H1 (cell line): ENCODE measurements around the gene CIBAR2. TPM values are rescaled to one million over a fixed set of nuclear protein-coding genes. Genes with fewer than 3 reads are reported as not detected.

Experiments used
- CTCF ChIA-PET: fragments of 300-600 bp; sonication (Branson Sonifier 250); formaldehyde crosslinking; loops from one replicate; lab custom pipeline; 2021; ENCODE audit not compliant: partially characterized antibody; lab: Charles Lee
- POLR2A ChIA-PET: fragments of 300-600 bp; sonication (Branson Sonifier 250); formaldehyde crosslinking; loops from one replicate; lab custom pipeline; 2021; ENCODE audit warnings: inconsistent platforms; ENCODE audit not compliant: partially characterized antibody; lab: Charles Lee
- DNase-seq, 2 experiments: peaks; one replicate each; pipeline versions ENCODE4 v3.0.0 to v3.0.0-alpha.2; 2010 to 2022; ENCODE audit warnings: low spot score in 2 of 2, low read depth in 1 of 2, mixed read lengths in 1 of 2
- FAIRE-seq: peaks from 2 replicates; lab custom pipeline; 2011; peaks lifted over from hg19 to GRCh38; lab: Jason Lieb, UNC
- H2AFZ ChIP-seq: 2 replicates; pipeline ENCODE4 v1.8.1; 2012; ENCODE audit warnings: low read length, inconsistent platforms
- H2AK5ac ChIP-seq: 2 replicates; pipeline ENCODE4 v1.6.1; 2013; ENCODE audit warnings: low read depth, low read length
- H2BK120ac ChIP-seq: replicated peaks from 2 replicates; pipeline ENCODE3; 2013; ENCODE audit warnings: low read depth, low read length, inconsistent platforms
- H2BK12ac ChIP-seq: 2 replicates; pipeline ENCODE4 v1.6.1; 2013; ENCODE audit warnings: low read depth, low read length
- H2BK15ac ChIP-seq: 2 replicates; pipeline ENCODE4 v1.6.1; 2013; ENCODE audit warnings: low read length
- H2BK20ac ChIP-seq: 2 replicates; pipeline ENCODE4 v1.6.1; 2013; ENCODE audit warnings: low read length
- H2BK5ac ChIP-seq: 2 replicates; pipeline ENCODE4 v1.6.1; 2013; ENCODE audit warnings: low read depth, low read length
- H3K14ac ChIP-seq: 2 replicates; pipeline ENCODE4 v1.6.1; 2013; ENCODE audit warnings: inconsistent platforms; ENCODE audit not compliant: insufficient read length
- H3K18ac ChIP-seq: 2 replicates; pipeline ENCODE4 v1.6.1; 2013; ENCODE audit warnings: low read length; ENCODE audit errors: extremely low read depth
- H3K23ac ChIP-seq: 2 replicates; pipeline ENCODE4 v1.6.1; 2013; ENCODE audit warnings: inconsistent platforms; ENCODE audit not compliant: insufficient read length
- H3K23me2 ChIP-seq: 2 replicates; pipeline ENCODE4 v1.6.1; 2013; ENCODE audit warnings: low read depth, low read length
- H3K27ac ChIP-seq: 2 replicates; pipeline ENCODE4 v1.6.1; 2011; ENCODE audit warnings: low read depth, low read length, inconsistent platforms
- H3K27me3 ChIP-seq, 4 experiments: replicated peaks in 1 of 4; 1 replicate in 1 of 4; 2 replicates in 3 of 4; pipeline versions ENCODE4 v1.6.1 to v1.8.1; 2011 to 2013; ENCODE audit warnings: low read length in 3 of 4, mild to moderate bottlenecking in 3 of 4, inconsistent platforms in 2 of 4, mixed read lengths in 2 of 4, moderate library complexity in 1 of 4; ENCODE audit not compliant: control insufficient read depth in 3 of 4, insufficient read depth in 3 of 4; ENCODE audit errors: extremely low read depth in 1 of 4
- H3K36me3 ChIP-seq, 4 experiments: 2 replicates each; pipeline versions ENCODE4 v1.6.1 to v1.8.1; 2011 to 2013; ENCODE audit warnings: mild to moderate bottlenecking in 4 of 4, low read length in 3 of 4, moderate library complexity in 2 of 4, control low read depth in 1 of 4, inconsistent platforms in 1 of 4; ENCODE audit not compliant: insufficient read depth in 4 of 4, control insufficient read depth in 2 of 4
- H3K4ac ChIP-seq: replicated peaks from 2 replicates; pipeline ENCODE3; 2013; ENCODE audit warnings: low read length, low read depth, mixed read lengths, inconsistent platforms; ENCODE audit not compliant: insufficient read length
- H3K4me1 ChIP-seq, 4 experiments: replicated peaks in 1 of 4; 1 replicate in 1 of 4; 2 replicates in 3 of 4; pipeline versions ENCODE4 v1.6.1 to v1.8.1; 2011 to 2013; ENCODE audit warnings: low read length in 3 of 4, inconsistent platforms in 2 of 4, mixed read lengths in 1 of 4; ENCODE audit not compliant: insufficient read depth in 4 of 4, control insufficient read depth in 3 of 4
- H3K4me2 ChIP-seq, 2 experiments: 2 replicates each; pipeline versions ENCODE4 v1.6.1 to v1.8.1; 2011 to 2013; ENCODE audit warnings: low read depth in 2 of 2, low read length in 2 of 2, control low read depth in 1 of 2, inconsistent platforms in 1 of 2, mild to moderate bottlenecking in 1 of 2; ENCODE audit not compliant: insufficient read depth in 1 of 2
- H3K4me3 ChIP-seq, 4 experiments: fragments of 200-600, 300-600 bp in 1 of 4; sonication (generic), shearing (Covaris generic), sonication (Bioruptor Twin) in 1 of 4; 2 replicates each; pipeline versions ENCODE4 v1.5.1 to v1.8.1; 2011 to 2016; ENCODE audit warnings: low read length in 4 of 4, low read depth in 3 of 4, control low read depth in 2 of 4, inconsistent platforms in 2 of 4, mild to moderate bottlenecking in 2 of 4, mixed read lengths in 1 of 4, moderate library complexity in 1 of 4; ENCODE audit not compliant: insufficient read depth in 2 of 4; ENCODE audit errors: extremely low read depth in 1 of 4
- H3K56ac ChIP-seq: replicated peaks from 2 replicates; pipeline ENCODE3; 2013; ENCODE audit warnings: low read depth, mild to moderate bottlenecking, mixed read lengths, low read length, inconsistent platforms; ENCODE audit not compliant: insufficient read length
- H3K79me1 ChIP-seq: 2 replicates; pipeline ENCODE4 v1.6.1; 2013; ENCODE audit warnings: low read depth, low read length, control low read depth
- H3K79me2 ChIP-seq, 2 experiments: 2 replicates each; pipeline versions ENCODE4 v1.6.1 to v1.8.1; 2012 to 2013; ENCODE audit warnings: low read length in 2 of 2, mild to moderate bottlenecking in 2 of 2, inconsistent platforms in 1 of 2; ENCODE audit not compliant: insufficient read depth in 2 of 2, control insufficient read depth in 1 of 2
- H3K9ac ChIP-seq, 4 experiments: replicated peaks in 1 of 4; 1 replicate in 1 of 4; 2 replicates in 3 of 4; pipeline versions ENCODE4 v1.6.1 to v1.8.1; 2011 to 2013; ENCODE audit warnings: low read depth in 3 of 4, low read length in 3 of 4, control low read depth in 2 of 4, mild to moderate bottlenecking in 2 of 4, moderate library complexity in 2 of 4, inconsistent platforms in 1 of 4; ENCODE audit errors: extremely low read depth in 1 of 4
- H3K9me3 ChIP-seq, 2 experiments: 2 replicates each; pipeline versions ENCODE4 v1.6.1 to v1.8.1; 2012 to 2013; ENCODE audit warnings: mild to moderate bottlenecking in 2 of 2, moderate library complexity in 2 of 2, control low read depth in 1 of 2, inconsistent platforms in 1 of 2, low read depth in 1 of 2, low read length in 1 of 2, mixed read lengths in 1 of 2; ENCODE audit not compliant: insufficient read depth in 2 of 2
- H4K20me1 ChIP-seq, 2 experiments: replicated peaks in 1 of 2; 2 replicates each; pipeline versions ENCODE3 to v1.8.1; 2011 to 2013; ENCODE audit warnings: inconsistent platforms in 2 of 2, low read length in 2 of 2, mild to moderate bottlenecking in 1 of 2; ENCODE audit not compliant: insufficient read depth in 2 of 2, control insufficient read depth in 1 of 2
- H4K5ac ChIP-seq: 2 replicates; pipeline ENCODE4 v1.6.1; 2013; ENCODE audit warnings: low read length, low read depth, mixed read lengths, inconsistent platforms; ENCODE audit not compliant: insufficient read length
- H4K8ac ChIP-seq: 2 replicates; pipeline ENCODE4 v1.8.0; 2013; ENCODE audit warnings: mild to moderate bottlenecking, moderate library complexity, low read length, inconsistent platforms; ENCODE audit not compliant: insufficient read depth; ENCODE audit errors: extremely low read depth
- H4K91ac ChIP-seq: replicated peaks from 2 replicates; pipeline ENCODE3; 2013; ENCODE audit warnings: low read length, mixed read lengths, inconsistent platforms; ENCODE audit not compliant: insufficient read length
- BRCA1 ChIP-seq: IDR thresholded peaks from 2 replicates; pipeline ENCODE4 v1.6.1; 2012; ENCODE audit warnings: low read depth, low read length, improper control_type of control experiment
- CREB1 ChIP-seq: IDR thresholded peaks from 2 replicates; pipeline ENCODE4 v1.6.1; 2012; ENCODE audit warnings: inconsistent platforms
- HDAC6 ChIP-seq: IDR thresholded peaks from one replicate; pipeline ENCODE4 v1.7.1; 2012; ENCODE audit warnings: low read depth, mild to moderate bottlenecking, inconsistent platforms, low read length, moderate library complexity
- PHF8 ChIP-seq: fragments of 200-600 bp; sonication (generic); conservative IDR thresholded peaks from 2 replicates; pipeline ENCODE4 v1.7.1; 2012; ENCODE audit warnings: low read depth, mild to moderate bottlenecking, inconsistent platforms, low read length, moderate library complexity
- WGBS, 2 experiments: shearing (Covaris generic) in 1 of 2; methylation state at CpG; one replicate each; pipeline versions ENCODE4 v1.1.6 to v1.1.7; 2013 to 2015; ENCODE audit warnings: low lambda C conversion rate in 2 of 2, mixed read lengths in 2 of 2, inconsistent platforms in 1 of 2, low coverage in 1 of 2, missing lambda C conversion rate in 1 of 2; ENCODE audit not compliant: insufficient replicate concordance in 2 of 2, insufficient coverage in 1 of 2, insufficient read length in 1 of 2; ENCODE audit errors: extremely low coverage in 1 of 2, missing lambda C conversion rate in 1 of 2; 5-methylcytosine and 5-hydroxymethylcytosine counted together
- polyA plus RNA-seq, 7 experiments: library from polyadenylated mRNA; depleted of rRNA in 3 of 7; stranded (reverse) in 5 of 7; unstranded in 2 of 7; fragments of >200 nt in 5 of 7; fragments of 200-250 nt in 2 of 7; gene quantifications; 1 replicate in 5 of 7; 2 replicates in 1 of 7; 4 replicates in 1 of 7; pipeline versions ENCODE4 v1.2.1 to v1.2.3, GENCODE V29; 2011 to 2013; ENCODE audit warnings: missing spikeins in 2 of 7, mixed read lengths in 2 of 7
- total RNA-seq: library from RNA; stranded (reverse); fragmentation: NEBNext Ultra II Directional; extraction: Animal tissue kit (Norgen Biotek cat#: 25700); gene quantifications from 2 replicates; pipeline ENCODE4 v1.2.1, GENCODE V29; 2021

The CIBAR2 gene
- total and polyA plus RNA-seq, 2 of the 8 experiments (the other 6 are each of a cell fraction or from before 2014, with no cell fraction given) = 0.18 TPM; not detected in 1

- H3K4ac ChIP-seq = no peak overlapping the region
- no peak overlapping the region for H2BK120ac ChIP-seq
- no peaks in the 10 kb centered on the region; a peak in 1 of 4 replicates for H3K9me3 ChIP-seq
- peaks cover 0 to 11% (median 2%) of the 10 kb centered on the region in 4 experiments; a peak in 4 of 7 replicates for H3K4me1 ChIP-seq
- H2BK5ac ChIP-seq = no peak overlapping the region
- no peaks in the 10 kb centered on the region for H3K36me3 ChIP-seq
- CTCF ChIA-PET = interaction anchor here (0.7 to 1.5 kb wide), 8 partner anchors 10 to 475 kb away, joined by 3 to 6 read pairs (median 4); no protein-coding TSS in a partner anchor
- H2AK5ac ChIP-seq = no peak overlapping the region
- H2AFZ ChIP-seq = no peak overlapping the region
- H2BK15ac ChIP-seq = no peak overlapping the region
- no peak overlapping the region for H4K5ac ChIP-seq
- no peaks in the 10 kb centered on the region for H3K79me2 ChIP-seq
- no peaks in the 10 kb centered on the region for H3K23me2 ChIP-seq
- H3K4me3 ChIP-seq = no peak overlapping the region
- 86% methylated on average over 9 of the region's 9 CpGs; no CpG with 5 or more reads in 1 of the 2 experiments for WGBS, 2 experiments
- H3K9ac ChIP-seq = no peak overlapping the region
- no peak overlapping the region for H3K23ac ChIP-seq
- FAIRE-seq = no peak
- TF ChIP-seq BRCA1 (no peak), PHF8 (no peak), HDAC6 (no peak), CREB1 (no peak)
- DNase-seq = no peak
- POLR2A ChIA-PET = interaction anchor here (1.0 kb wide), 1 partner anchor 13 kb away, joined by 3 read pairs; no protein-coding TSS in a partner anchor
- H3K56ac ChIP-seq = no peak overlapping the region
- H2BK20ac ChIP-seq = no peak overlapping the region
- H3K27ac ChIP-seq = no peak overlapping the region
- H4K8ac ChIP-seq = no peak overlapping the region
- H2BK12ac ChIP-seq = no peak overlapping the region
- no peak overlapping the region for H3K14ac ChIP-seq
- no peaks in the 10 kb centered on the region for H4K20me1 ChIP-seq
- H4K91ac ChIP-seq = no peak overlapping the region
- no peaks in the 10 kb centered on the region for H3K79me1 ChIP-seq
- no peak overlapping the region for H3K18ac ChIP-seq
- no peak overlapping the region for H3K4me2 ChIP-seq
- H3K27me3 ChIP-seq = no peaks in the 10 kb centered on the region
Observed at GRCh38 chr16:85139881-85140339, 27.6 kb upstream of the CIBAR2 start.
